HCEC 1CT (cell line): Measurements from ENCODE around the gene HSPA12A.

ENCODE experiments used
- DNase-seq: peaks from one replicate; pipeline ENCODE4 v3.0.0-alpha.2; 2017

Gene HSPA12A

GRCh38 chr10:116626815-116627214, 115.6 kb downstream of the HSPA12A start:
- DNase-seq = no peak

GRCh38 chr10:116625845-116626244, 116.5 kb downstream of the HSPA12A start:
- no peak for DNase-seq

GRCh38 chr10:116621934-116622655, 120.3 kb downstream of the HSPA12A start:
- no peak for DNase-seq

- no peak for DNase-seq
These were observed 120.9 kb downstream of the HSPA12A start for GRCh38 chr10:116621476-116621875.
